KBM-7 (cell line): Measurements from ENCODE around the gene BCL2L13.

Experiments
- DNase-seq: peaks from one replicate; pipeline ENCODE4 v3.0.0-alpha.2; 2015
- in situ Hi-C: fragments of 300-500 bp; cut with MboI; formaldehyde crosslinking; loops from 2 replicates; pipeline ENCODE4 v1.14.3; 2020; ENCODE audit warnings: low sequenced_read_pairs, low pct_unique_long_range_greater_than_20kb, mixed read lengths

Gene BCL2L13

DNA sequence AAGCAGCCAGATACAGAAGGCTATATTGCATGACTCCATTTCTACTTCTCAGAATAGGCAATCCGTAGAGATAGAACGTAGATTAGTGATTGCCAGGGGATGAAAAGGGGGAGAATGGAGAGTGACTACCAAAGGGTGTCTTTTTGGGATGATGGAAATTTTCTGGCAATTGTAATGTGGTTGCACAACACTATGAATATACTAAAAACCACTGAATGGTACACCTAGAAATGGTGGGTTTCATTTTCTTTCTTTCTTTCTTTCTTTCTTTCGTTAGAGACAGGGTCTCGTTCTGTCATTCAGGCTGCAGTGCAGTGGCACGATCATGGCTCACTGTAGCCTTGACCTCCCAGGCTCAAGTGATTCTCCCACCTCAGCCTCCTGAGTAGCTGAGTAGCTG lies 81.4 kb downstream of the BCL2L13 start:
- in situ Hi-C loops, result no loop called here
- no peak for DNase-seq

DNA sequence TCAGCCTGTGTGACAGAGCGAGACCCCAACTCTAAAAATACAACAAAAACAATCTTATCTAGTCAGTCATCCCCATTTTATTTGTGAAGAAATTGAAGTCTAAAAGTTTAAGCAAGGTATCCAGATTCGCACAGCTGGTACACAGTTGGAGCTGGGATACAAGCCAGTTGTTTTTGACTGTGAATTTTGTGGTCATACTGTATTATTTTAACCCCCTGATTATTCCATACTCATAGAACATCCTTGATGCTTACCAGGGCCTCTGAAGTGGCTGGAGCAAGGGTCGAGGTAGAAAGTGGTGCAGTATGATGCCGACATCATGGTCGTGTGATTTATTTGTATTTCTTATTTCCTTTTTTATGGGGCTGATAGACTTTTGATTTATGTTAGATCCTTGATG lies 85.7 kb downstream of the BCL2L13 start:
- no peak for DNase-seq
- in situ Hi-C loops, result no loop called here

DNA sequence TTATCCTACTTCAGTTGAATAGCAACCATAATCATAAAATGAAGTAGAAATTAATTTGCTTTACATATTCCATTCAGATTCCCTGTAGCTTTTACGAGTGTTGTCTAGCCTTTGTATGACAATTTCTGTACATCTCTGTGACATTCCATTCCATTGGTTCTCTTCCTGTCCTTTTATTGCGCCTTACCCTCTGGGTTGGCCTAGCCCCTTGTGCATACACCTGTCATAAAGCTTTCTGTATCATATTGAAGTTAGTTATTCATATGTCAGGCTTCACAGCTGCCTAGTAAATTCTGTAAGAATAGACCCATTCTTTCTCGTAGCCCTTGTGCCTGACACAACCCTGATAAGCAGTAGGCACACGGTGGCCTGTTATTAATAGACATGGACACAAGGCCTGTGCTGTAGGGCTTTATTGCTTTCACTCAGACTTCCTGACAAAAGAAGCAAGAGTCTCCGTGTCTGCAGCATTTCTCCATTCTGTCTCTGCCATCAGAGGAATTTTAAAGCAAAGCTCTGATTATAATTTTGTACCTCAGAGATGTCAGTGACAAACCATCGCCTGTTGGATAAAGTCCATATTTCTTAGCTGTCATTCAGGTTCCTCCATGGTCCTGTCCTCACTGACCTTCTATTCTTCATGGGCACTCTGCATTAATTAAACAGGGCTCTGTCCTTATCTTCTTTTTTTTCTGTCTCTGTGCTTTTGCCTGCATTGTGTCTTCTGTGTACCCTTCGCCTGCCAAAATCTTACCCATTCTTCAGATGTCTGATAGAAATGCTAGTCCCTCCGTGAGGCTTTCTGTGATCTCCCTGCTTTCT lies 86.3 kb downstream of the BCL2L13 start:
- DNase-seq, result no peak
- in situ Hi-C loops, result no loop called here

DNA sequence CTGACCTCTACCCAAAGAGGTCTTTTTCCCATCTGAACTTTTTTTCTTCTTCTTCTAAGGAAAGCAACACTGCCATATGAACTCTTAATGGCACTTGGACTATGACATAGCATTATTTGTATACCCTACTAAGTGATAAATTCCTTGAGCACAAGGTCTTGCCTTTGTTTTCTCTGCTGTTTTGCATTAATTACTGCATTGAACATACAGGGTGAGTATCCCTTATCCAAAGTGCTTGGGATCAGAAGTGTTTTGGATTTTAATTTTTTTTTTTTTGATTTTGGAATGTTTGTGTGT lies 86.9 kb downstream of the BCL2L13 start:
- in situ Hi-C loops, result no loop called here
- no peak for DNase-seq

DNA sequence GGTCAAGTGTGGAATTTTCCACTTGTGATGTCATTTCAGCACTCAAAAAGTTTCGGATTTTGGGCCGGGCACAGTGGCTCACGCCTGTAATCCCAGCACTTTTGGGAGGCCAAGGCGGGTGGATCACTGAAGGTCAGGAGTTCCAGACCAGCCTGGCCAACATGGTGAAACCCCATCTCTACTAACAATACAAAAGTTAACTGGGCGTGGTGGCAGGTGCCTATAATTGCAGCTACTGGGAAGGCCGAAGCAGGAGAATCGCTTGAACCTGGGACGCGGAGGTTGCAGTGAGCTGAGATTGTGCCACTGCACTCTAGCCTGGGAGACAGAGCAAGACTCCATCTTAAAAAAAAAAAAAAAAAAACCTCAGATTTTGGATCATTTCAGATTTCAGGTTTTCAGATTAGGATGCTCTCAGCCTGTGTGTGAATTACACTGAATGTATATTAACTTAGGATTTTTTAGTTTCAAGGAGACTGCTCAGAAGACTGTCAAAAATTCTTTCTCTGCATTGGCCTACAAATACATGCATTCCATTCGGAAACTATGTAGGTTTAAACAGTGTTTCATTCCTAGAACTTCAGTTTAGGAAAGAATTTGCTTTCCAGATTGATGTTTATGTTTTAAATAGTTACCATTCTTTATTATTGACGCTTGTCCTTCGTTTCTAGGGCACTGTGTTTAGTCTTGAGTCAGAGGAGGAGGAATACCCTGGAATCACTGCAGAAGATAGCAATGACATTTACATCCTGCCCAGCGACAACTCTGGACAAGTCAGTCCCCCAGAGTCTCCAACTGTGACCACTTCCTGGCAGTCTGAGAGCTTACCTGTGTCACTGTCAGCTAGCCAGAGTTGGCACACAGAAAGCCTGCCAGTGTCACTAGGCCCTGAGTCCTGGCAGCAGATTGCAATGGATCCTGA lies 87.7 kb downstream of the BCL2L13 start:
- DNase-seq, result no peak

DNA sequence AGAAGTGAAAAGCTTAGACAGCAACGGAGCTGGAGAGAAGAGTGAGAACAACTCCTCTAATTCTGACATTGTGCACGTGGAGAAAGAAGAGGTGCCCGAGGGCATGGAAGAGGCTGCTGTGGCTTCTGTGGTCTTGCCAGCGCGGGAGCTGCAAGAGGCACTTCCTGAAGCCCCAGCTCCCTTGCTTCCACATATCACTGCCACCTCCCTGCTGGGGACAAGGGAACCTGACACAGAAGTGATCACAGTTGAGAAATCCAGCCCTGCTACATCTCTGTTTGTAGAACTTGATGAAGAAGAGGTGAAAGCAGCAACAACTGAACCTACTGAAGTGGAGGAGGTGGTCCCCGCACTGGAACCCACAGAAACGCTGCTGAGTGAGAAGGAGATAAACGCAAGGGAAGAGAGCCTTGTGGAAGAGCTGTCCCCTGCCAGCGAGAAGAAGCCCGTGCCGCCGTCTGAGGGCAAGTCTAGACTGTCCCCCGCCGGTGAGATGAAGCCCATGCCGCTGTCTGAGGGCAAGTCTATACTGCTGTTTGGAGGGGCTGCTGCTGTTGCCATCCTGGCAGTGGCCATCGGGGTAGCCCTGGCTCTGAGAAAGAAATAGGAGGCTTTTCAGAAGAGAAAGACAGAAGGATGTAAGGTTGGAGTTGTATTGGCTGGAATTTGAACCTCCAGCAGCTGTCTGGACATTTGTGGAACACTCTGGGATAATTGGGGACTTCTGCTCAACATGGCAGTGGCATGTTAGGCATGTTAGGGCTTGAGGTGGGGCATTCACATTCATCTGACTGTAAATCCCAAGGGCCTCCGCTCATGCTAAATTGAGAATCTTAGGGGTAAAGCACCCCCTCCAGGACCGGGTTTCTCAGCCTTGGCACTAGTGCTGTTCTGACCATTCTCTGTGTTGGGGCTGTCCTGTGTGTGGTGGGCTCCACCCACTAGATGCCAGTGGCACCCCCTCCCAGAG lies 88.7 kb downstream of the BCL2L13 start:
- in situ Hi-C loops, result no loop called here
- peak; percentile 61 for DNase-seq

More for the DNA sequence above, 87.7 kb downstream of the BCL2L13 start:
- in situ Hi-C loops, result no loop called here

DNA sequence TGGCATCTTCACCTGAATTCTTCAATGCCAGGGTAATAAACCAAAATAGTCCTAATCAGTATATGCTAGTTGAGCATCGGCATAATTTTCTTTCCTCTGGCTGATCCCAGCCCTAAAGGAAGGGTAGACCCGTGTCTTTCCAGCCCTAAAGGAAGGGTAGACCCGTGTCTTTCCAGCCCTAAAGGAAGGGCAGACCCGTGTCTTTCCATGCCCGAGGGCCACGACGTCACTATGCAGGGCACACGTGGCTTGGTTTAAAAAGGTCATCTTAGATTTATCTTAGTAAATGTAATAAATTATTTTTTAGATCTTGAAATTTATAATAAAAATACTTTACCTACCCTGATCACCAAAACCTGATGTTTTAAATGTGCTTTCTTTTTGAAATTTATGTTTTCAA lies 90.2 kb downstream of the BCL2L13 start:
- in situ Hi-C loops, result no loop called here
- DNase-seq, result no peak

DNA sequence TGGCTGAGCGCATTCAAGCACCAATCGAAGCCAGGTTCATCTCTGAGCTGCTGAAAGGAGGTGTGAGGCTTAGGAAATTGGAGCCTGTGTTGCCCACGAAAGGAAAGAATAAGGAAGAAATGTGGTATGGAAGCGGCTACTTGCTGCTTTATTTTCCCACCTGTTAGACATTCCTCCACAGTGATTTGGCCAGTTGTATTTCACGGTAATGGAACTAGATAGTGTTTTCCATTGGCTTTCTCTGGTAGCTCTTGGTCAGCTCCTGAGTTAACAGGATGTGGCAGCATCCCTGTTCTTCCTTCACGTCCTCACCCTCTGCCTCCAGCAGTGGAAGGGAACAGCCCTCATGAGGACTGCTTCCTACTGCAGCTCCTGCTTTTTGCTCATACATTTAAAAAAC lies 91.0 kb downstream of the BCL2L13 start:
- in situ Hi-C loops, result no loop called here
- DNase-seq, result no peak

DNA sequence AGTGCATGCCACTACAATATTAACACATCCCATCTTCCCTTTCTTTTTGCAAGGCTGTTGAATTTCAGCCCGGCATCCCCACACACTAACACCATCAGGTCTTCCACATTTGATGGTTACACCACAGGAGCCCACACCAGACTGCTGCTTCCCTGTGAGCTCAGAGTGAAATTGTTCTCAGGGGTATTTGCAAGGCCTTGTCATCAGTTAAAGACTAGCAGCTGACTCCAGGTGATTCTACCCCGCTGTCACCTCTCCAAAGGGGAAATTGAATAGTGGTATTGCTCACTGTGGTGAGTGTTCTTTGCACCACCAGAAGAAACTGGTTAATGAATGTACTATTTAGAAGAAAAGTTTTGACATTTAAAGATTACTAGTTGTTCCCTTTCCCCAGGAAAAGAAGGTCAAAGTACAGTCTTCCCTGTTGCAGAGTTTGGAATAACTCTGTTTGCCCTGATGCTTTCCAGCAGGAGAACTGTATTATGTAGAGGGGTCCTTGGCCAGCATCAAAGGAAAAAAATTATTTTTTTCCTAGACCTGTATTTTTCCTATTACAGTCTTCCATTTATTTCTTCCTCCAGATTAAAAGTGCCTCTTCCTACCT lies 93.8 kb downstream of the BCL2L13 start:
- DNase-seq, result no peak
- in situ Hi-C loops, result no loop called here

DNA sequence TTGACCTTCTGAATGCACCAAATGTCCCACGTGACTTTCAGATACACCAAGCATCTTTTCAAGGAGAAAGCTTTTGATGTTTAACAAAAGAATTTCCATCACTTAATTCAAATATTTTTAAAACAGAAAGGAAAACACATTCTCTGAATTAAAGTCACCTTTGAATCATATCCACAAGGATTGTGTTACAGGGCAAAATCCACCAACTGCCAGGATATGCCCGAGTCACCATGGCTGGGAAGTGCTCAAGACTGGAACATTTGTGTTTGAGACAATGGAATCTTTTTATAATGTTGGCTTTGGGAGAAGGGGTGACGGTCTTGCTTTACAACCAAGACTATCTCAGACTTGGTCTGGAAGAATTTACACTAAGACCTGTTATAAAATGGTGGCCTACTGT lies 94.9 kb downstream of the BCL2L13 start:
- DNase-seq, result no peak
- in situ Hi-C loops, result no loop called here

DNA sequence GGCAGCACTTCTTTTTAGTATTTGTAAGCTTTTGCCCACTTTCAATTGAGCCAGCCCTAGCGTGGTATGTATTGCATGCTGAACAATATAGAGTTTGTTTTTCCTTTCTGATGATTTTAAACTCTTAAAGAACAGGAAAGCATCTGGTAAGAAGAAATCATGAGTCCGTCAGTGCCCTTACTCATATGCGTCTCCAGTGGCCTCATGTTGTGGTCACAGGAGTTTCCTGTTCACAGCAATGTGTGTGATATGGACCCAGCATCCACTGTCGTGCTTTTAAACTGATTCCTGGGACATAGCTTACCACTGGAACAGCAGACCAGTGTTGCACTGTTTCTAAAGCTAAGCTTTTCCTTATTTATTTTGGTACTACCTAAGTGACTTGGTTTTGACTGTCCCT lies 95.6 kb downstream of the BCL2L13 start:
- in situ Hi-C loops, result no loop called here
- peak; percentile 36 for DNase-seq

DNA sequence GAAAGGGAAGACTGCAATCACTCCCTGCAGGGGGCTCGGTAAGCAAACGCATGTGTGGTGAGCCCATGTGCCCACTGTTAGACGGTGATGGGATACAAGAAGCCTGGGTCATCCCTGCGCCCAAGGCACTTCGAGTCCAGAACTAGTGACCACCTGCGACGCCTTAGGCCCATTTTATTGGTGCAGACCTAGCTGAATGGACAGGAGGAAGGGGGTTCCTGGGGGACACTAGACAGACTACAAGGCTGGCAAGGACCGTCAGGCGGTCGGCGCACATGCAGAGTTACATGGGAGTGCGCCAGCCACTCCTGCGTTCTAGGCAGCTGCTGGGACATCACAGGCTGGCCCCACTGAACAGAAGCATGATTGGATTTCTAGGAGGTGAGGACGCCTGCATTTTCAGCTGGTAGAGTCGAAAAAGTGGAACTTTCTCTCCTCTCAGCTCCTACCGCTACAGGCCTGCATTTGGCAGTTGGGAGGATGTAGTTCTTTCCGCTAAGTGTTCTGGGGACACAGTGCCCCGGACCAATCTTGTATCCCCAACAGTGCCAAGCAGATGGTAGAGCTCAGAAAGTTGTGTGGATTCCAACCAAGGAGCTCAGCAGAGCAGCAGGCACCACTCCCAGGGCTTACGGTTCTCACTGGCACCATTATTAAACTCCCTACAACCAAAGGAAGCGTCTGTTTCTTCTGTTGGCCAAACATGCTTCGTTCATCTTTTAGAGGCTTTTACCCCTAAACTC lies 100.0 kb downstream of the BCL2L13 start:
- in situ Hi-C loops, result no loop called here
- DNase-seq, result no peak

DNA sequence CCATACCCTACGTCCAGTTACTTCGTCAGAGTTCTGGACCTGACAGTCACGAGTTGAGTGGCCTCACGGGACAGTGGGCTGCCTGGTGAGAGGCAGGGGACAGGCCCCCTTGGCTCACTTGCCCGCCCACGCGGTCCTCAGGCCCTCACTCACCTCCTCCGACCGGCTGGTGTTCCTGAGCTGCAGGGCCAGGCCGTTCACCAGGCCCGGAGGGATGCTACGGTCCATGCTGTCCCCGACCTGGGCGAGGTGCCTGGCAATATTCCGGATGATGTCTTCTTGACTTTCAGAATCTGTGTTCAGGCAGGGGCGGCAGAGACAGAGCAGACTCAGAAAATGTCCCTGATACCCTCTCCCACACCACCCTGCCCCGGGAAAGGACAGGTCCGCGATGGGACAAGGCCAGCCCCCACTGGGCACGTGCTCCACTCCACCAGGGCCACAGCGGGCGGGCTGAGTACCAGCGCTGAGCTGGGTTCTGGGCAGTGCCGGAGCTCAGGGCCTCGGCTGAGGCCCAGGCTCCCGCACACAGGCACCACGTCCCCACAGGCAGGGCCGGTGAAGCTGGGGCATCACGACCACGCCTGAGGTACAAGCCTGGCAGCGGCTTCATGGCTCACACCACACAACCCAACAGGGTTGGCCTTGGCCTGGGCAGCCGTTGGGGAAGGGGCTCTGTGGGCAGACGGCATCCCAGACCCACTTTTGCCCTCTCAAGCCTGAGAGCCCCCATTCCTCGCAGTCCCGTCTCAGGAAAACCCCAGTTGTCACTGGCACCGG lies 100.8 kb downstream of the BCL2L13 start:
- in situ Hi-C loops, result no loop called here
- DNase-seq, result no peak

DNA sequence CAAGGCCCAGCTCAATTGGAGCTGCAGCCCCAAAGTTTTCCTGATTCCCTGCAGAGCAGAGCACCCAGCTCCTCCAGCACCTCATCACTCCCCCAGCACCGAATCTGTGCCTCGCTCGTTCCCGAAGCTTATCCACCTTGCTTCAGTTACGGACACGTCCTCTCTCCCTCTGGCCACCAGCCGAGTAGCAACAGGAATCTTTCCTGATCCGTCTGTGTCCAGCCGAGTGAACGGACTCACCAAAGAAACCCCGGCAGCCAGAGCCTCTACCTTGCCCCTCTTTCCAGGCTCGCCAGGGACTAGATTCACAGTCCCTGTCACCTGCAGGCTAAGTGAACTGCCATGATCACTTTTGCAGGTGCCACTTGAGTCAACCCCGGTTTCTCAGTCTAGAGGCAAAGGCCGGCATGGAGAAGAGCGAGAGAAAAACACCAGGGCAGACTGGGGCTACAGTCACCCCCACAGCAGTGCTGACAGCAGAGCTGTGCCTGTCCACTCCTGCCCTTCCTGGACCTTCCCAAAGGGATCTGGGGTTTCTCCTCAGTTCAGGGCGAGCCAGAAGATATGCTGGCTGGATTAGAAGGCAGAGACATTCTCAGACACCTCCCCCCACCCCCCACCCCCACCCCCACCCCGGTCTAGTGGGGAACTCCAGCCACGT lies 103.4 kb downstream of the BCL2L13 start:
- in situ Hi-C loops, result no loop called here

DNA sequence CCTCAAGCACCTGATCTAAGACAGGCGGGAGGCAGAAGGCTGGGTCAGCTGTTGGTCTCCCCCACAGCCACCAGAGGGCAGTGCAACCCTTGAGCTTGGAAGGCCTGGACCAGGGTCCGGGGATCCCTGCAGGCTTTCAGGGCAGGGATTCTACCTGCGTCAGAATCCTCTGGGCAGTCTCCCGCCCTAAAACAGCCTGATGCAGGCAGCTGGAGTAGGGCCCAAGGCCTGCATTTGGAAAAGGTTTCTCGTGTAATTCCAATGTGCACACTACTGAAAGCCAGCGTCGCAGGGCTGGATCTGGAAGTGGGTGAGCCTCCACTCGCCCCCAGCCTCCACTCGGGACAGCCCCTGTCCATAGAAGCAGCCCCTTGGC lies 104.0 kb downstream of the BCL2L13 start:
- in situ Hi-C loops, result no loop called here
- peak; percentile 68 for DNase-seq

More for the DNA sequence above, 103.4 kb downstream of the BCL2L13 start:
- DNase-seq, result no peak

DNA sequence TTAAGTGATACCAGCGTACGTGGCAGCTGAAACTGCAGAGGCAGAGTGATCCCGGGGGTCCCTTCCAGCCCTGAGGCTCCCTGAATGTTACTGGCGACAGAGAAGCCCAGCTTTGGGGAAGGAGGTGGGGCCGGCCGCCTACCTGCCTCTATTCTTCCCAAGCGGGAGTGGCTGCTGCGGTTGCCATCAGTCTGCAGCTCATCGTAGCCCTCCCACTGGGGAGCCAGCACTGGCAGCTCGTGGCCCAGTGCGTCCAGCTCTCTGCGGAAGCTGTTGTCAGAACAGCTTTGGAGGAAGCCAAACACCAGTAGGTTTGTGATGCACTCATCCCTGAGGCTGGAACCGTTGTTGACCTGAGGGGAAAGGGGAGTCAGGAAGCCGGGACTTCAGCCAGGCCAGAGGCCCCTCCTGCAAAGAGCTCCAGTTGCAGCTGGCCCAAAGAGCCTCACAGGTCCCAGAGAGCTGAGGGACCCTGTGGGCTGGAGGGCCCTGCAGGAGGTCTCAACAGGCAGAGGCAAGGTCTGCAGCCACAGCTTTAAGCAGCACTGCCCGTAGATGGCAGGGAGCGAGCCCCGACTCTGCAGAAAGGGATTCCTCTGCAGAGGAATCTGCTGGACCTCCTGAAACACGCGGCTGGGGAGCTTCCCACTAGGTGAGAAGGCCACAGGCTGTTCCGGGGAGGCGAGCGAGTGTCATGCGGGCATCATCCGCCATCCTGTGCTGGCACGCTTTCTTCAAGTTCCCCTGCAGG lies 105.3 kb downstream of the BCL2L13 start:
- no peak for DNase-seq
- in situ Hi-C loops, result no loop called here

DNA sequence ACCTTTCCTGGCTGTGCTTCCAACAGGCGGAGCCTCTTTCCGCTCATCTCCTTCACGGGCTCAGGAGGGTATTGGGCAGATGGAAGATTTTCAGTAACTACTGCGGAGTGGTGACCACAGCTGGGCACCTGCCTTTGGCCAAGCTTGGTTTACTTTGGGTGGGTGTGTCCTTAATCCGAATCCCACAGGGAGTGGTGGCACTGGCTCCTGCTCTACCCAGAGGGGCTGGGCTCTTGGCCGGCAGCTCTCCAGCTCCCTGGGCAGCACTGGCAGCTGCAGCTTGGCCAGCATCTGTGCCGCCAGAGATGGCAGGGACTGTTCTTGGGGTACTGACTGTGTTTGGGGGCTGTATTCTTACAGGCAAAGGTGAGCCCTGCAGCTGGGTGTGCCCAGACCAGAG lies 105.9 kb downstream of the BCL2L13 start:
- in situ Hi-C loops, result no loop called here

More for the DNA sequence above, 105.9 kb downstream of the BCL2L13 start:
- DNase-seq, result no peak
